A673 (cell line): ENCODE measurements around the gene RAB14.
"Not testable (repeated sequence)": the region's sequence is repeated elsewhere in the genome, so short reads cannot be mapped to it uniquely, and the experiment has no call there.

Experiments used
- EZH2 ChIP-seq: fragments of 200-600 bp; sonication (generic); IDR thresholded peaks from 2 replicates; pipeline ENCODE4 v1.6.1; 2017; ENCODE audit warnings: borderline replicate concordance, low read depth, mild to moderate bottlenecking, mixed read lengths, antibody characterized with exemption, low read length; ENCODE audit not compliant: poor library complexity, severe bottlenecking
- TF ChIP-seq, protein P1 (sequence below): fragments of 300-800, 200-600 bp; sonication (generic); conservative IDR thresholded peaks from 2 replicates; pipeline ENCODE4 v1.5.1; 2017; ENCODE audit warnings: low read depth, mild to moderate bottlenecking, antibody characterized with exemption, low read length, moderate library complexity, mixed read lengths

GRCh38 chr9:121129384-121129783, 72.3 kb downstream of the RAB14 start:
- TF ChIP-seq, protein P1, sequence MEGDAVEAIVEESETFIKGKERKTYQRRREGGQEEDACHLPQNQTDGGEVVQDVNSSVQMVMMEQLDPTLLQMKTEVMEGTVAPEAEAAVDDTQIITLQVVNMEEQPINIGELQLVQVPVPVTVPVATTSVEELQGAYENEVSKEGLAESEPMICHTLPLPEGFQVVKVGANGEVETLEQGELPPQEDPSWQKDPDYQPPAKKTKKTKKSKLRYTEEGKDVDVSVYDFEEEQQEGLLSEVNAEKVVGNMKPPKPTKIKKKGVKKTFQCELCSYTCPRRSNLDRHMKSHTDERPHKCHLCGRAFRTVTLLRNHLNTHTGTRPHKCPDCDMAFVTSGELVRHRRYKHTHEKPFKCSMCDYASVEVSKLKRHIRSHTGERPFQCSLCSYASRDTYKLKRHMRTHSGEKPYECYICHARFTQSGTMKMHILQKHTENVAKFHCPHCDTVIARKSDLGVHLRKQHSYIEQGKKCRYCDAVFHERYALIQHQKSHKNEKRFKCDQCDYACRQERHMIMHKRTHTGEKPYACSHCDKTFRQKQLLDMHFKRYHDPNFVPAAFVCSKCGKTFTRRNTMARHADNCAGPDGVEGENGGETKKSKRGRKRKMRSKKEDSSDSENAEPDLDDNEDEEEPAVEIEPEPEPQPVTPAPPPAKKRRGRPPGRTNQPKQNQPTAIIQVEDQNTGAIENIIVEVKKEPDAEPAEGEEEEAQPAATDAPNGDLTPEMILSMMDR, result not testable (repeated sequence)
- not testable (repeated sequence) for TF ChIP-seq EZH2
